GM21367 (cell line): ENCODE measurements around the gene ANTXRL.
"Not testable (repeated sequence)": the region's sequence is repeated elsewhere in the genome, so short reads cannot be mapped to it uniquely, and the experiment has no call there.

Experiments
- ATAC-seq: cut with Tn5 transposase; IDR thresholded peaks from one replicate; pipeline ENCODE4 v1.9.1; 2021; ENCODE audit not compliant: unreplicated experiment

ANTXRL gene

GRCh38 chr10:46286991-46287693 lies at the start of gene ANTXRL:
Gene ANTXRL (plus strand): TSS chr10:46286997. CDS start chr10:46287263, 266 bp downstream.
- no peak for ATAC-seq

- ATAC-seq = no peak
Observed at GRCh38 chr10:46237815-46238510, 48.8 kb upstream of the ANTXRL start.

- no peak for ATAC-seq
Observed at GRCh38 chr10:46239247-46239646, 47.5 kb upstream of the ANTXRL start.

GRCh38 chr10:46239993-46240683 lies 46.7 kb upstream of the ANTXRL start:
- no peak for ATAC-seq

GRCh38 chr10:46240684-46241565 lies 45.9 kb upstream of the ANTXRL start:
- no peak for ATAC-seq

GRCh38 chr10:46245381-46245900 lies 41.4 kb upstream of the ANTXRL start:
- no peak for ATAC-seq

GRCh38 chr10:46246400-46247180 lies 40.2 kb upstream of the ANTXRL start:
- not testable (repeated sequence) for ATAC-seq

- ATAC-seq = no peak
Observed at GRCh38 chr10:46247181-46247475, 39.7 kb upstream of the ANTXRL start.

GRCh38 chr10:46247808-46248569 lies 38.8 kb upstream of the ANTXRL start:
- ATAC-seq = no peak

- ATAC-seq = no peak
Observed at GRCh38 chr10:46248651-46249146, 38.1 kb upstream of the ANTXRL start.

GRCh38 chr10:46249617-46250344 lies 37.0 kb upstream of the ANTXRL start:
- ATAC-seq = not testable (repeated sequence)

- no peak for ATAC-seq
Observed at GRCh38 chr10:46250481-46250880, 36.3 kb upstream of the ANTXRL start.

- no peak for ATAC-seq
Observed at GRCh38 chr10:46250898-46251856, 35.6 kb upstream of the ANTXRL start.

GRCh38 chr10:46251857-46252847 lies 34.6 kb upstream of the ANTXRL start:
- ATAC-seq = no peak

GRCh38 chr10:46253076-46254006 lies 33.5 kb upstream of the ANTXRL start:
- ATAC-seq = no peak
